Measurements from ENCODE around the gene SH2D3A.

- no peak for TF ChIP-seq CTCF (conservative IDR thresholded peaks at IDR 0.05 in 1 of 2, IDR thresholded peaks at IDR 0.05 in 1 of 2; ENCODE audit: low read depth in 1 of 2, low read length in 2 of 2)
- TF ChIP-seq EZH2 (IDR thresholded peaks at IDR 0.05; ENCODE audit: low read length, missing control alignments): no peak
Measured at GRCh38 chr19:6767081-6767356, 216 bp downstream of the SH2D3A start.

All from fibroblast of lung (primary cell).